Fibroblast of skin of scalp (primary cell): ENCODE results near the gene PGM2. TPM values are rescaled to one million over a fixed set of nuclear protein-coding genes. Genes with fewer than 3 reads are reported as not detected.
"Not testable (repeated sequence)": the region's sequence is repeated elsewhere in the genome, so short reads cannot be mapped to it uniquely, and the experiment has no call there.

Experiments
- DNase-seq: peaks from one replicate; pipeline ENCODE4 v3.0.0-alpha.2; 2013
- polyA plus RNA-seq, 2 experiments: library from polyadenylated mRNA; unstranded; fragments of 120-200 nt; gene quantifications; one replicate each; pipeline ENCODE4 v1.2.1, GENCODE V29; 2013; ENCODE audit not compliant: insufficient read length in 2 of 2

PGM2 gene
- polyA plus RNA-seq (2013, experiment 1 of 2; ENCODE audit: insufficient read length): 14.5 TPM
- 13.9 TPM for polyA plus RNA-seq (2013, experiment 2 of 2; ENCODE audit: insufficient read length)

DNA sequence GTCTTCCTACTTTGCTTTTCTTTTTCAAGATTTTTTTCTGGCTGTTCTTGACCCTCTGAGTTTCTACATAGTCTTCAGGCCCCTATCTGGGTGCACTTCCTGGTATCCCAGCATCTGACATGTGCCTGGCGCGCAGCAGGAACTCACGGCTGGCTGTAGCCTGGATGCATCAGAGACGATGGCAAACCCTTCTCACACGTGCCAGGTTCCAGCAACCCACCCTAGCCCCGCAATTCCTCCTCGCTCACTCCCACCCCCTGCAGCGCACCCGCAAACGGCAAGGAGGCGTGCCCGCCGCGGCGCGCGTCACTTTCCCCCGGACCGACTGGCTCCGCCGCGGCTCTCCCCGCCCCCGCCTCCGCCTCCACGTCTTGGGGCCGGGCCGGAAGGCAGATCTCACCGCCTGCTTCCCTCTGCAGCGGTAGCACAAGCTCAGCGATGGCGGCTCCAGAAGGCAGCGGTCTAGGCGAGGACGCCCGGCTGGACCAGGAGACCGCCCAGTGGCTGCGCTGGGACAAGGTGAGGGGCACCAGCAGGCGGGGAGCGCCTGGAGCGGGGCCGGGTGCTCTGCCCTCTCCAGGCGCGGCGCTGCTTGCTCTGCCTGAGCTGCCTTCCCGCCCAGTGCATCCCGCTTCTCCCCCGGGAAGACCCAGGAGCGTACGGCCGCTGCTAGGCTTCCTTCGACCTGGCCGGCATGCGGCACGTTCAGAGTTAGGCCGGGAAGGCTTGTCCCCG, at the start of gene PGM2:
TSS of gene PGM2 (plus strand) at position 392 of the 735 bp plus-strand sequence. CDS start at position 439, 47 bp downstream.
- DNase-seq: peak; percentile 72

GRCh38 chr4:37779896-37780295, 46.6 kb upstream of the PGM2 start:
- DNase-seq: no peak

DNA sequence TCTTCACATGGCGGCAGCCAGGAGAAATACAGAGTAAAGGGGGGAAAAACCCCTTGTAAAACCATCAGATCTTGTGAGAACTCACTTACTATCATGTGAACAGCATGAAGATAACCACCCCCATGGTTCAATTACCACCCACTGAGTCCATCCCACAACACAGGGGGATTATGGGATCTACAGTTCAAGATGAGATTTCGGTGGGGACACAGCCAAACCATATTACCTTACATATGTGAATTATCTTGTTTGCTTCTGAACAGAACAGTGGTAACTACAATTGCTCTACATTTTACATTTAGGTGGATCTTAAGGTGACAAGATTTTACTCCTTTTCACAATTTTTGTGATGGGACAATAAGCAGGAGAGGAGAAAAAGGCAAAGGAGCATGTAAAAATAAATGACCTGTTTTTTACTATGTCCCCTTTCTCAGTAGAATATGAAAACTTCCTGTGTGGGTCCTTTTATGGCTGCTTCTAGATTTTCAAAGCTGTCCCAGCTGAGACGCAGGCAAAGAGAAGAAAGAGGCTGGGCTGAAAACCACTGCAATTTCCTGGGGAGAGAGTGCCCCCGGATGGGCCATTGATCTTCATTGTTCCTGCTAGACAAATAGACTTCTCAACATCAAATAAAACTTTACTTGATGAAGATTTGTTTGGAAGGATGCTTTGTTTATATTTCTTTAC, 45.9 kb upstream of the PGM2 start:
- DNase-seq: peak; percentile 24

- DNase-seq: no peak
Measured at GRCh38 chr4:37781131-37781455, 45.4 kb upstream of the PGM2 start.

GRCh38 chr4:37786267-37786666, 40.2 kb upstream of the PGM2 start:
- not testable (repeated sequence) for DNase-seq

- not testable (repeated sequence) for DNase-seq
Measured at GRCh38 chr4:37787883-37788460, 38.5 kb upstream of the PGM2 start.

DNA sequence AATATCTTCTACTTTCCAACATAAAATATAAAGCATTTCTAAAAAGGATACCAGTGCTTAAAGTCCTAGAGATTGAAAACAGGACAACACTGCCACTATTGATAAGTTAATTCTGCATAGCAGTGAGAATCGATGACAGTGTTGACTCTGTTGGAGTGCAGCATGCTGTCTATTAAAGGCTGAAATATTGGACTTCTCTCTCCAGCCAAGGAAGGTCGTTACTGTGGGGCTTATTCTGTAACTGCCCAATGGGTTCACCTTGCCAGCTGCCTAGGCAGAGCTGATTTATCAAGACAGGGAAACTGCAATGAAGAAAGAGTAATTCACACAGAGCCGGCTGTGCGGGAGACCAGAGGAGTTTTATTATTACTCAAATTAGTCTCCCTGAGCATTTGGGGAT, 37.7 kb upstream of the PGM2 start:
- no peak for DNase-seq

DNA sequence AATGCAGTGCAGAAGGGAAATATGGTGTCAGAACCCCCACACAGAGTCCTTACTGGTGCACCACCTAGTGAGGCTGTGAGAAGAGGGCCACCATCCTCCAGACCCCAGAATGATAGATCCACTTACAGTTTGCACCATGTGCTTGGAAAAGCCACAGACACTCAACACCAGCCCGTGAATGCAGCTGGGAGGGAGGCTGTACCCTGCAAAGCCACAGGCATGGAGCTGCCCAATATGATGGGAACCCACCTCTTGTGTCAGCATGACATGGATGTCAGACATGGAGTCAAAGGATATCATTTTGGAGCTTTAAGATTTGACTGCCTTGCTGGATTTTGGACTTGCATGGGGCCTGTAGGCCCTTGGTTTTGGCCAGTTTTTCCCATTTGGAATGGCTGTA, 34.2 kb upstream of the PGM2 start:
- DNase-seq: no peak

DNA sequence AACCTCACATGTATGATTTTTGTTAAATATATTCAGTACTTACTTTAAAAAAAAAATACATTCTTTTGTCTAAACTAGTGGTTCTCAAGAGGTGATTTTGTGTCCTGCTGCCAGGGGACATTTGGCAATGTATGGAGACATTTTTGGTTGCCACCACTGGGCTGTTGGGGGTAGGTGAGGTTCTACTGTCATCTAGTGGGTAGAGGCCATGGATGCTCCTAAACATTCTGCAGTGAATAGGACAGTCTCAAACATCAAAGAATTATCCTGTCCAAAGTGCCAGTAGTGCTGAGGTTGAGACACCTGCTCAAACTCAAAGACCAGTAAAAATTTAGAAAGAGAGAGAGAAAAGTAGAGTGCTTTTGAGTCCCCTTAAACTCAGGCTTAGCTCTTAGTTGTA, 32.9 kb upstream of the PGM2 start:
- DNase-seq: peak; percentile 36

- DNase-seq: no peak
Measured at GRCh38 chr4:37794056-37794455, 32.4 kb upstream of the PGM2 start.

- no peak for DNase-seq
Measured at GRCh38 chr4:37795581-37796195, 30.8 kb upstream of the PGM2 start.

- no peak for DNase-seq
Measured at GRCh38 chr4:37797374-37797773, 29.1 kb upstream of the PGM2 start.

DNA sequence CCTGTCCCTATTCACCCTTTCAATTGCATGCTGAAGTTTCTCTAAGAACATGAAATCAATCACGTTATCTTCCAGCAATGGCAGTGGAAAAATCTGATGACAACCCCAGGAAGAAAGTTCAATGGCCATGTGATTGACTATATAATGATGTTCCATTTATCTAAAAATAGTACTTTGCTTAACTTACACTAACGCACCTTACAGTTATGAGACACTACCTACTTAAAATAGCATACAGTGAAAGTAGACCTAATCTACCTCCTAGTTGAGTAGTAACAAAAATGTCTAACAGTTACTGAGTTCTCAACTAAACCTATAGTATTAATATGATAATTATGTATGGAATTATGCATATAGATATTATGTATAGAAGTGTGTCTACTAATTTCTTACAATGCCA, 28.6 kb upstream of the PGM2 start:
- DNase-seq: no peak

- no peak for DNase-seq
Measured at GRCh38 chr4:37798616-37799015, 27.9 kb upstream of the PGM2 start.

GRCh38 chr4:37799941-37800554, 26.4 kb upstream of the PGM2 start:
- DNase-seq: no peak

DNA sequence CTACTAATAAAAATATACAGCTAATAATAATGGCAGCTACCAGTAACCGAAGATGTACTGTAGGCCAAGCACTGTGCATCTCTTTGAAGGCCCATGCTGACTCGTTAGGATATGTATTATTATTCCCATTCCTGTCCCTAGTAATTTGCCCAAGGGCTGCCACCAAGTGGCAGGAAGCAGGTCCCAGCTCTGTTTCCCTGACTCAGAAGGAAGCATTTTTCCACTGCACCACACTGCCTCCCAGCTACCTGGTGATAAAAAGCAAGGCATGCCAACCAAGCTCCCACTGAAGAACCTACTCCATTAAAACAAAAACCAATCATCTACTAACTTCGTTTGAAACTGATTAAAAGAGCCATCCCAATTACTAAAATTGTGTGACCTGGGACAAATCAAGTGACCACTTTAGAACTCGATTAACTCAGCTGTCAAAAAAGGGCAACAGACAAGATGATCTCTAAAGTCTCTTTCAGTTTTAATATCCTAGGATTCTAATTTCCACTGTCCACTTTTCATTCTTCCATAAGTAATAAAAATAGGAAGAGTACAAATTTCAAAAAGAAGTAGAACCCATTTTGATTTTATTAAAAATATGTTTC, 24.3 kb upstream of the PGM2 start:
- peak; percentile 65 for DNase-seq

GRCh38 chr4:37803348-37803973, 23.0 kb upstream of the PGM2 start:
- peak; percentile 56 for DNase-seq

DNA sequence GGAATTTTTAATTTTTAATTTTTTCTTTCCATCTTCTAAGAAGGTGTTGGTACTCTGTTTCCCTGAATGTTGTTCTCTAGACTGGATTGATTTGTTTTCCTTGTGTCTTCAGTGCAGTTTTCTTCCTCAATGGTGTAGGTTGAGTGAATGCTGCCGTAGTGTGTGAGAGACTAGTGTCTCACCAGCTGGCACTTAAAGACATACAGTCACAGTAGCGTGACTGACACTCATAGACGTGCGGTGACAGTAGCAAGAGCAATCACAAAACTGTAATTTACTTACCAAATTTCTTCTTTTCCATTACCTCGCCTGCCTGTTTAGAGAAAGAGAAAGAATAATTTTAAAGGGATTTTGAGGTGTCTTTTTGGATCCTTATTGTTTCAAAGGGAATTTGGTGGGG, 21.4 kb upstream of the PGM2 start:
- DNase-seq: no peak

- peak; percentile 66 for DNase-seq
Measured at GRCh38 chr4:37812713-37813112, 13.8 kb upstream of the PGM2 start.

DNA sequence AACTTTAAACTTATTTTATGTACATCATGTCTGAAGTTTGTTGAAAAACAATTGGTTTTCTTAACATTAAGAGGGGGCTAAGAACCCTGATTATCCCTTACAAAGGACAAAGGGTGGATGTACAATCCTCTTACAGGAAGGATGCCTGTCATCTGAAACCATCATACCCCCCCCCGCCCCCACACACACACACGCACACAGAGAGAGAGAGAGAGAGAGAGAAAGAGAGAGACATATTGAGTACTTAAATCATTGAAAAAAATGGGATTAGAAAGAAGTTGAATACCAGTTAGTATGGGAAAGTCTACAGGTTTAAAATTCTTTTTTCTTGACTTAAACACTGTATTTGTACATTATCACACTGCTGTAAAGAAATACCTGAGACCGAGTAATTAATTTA, 10.9 kb upstream of the PGM2 start:
- no peak for DNase-seq

- no peak for DNase-seq
Measured at GRCh38 chr4:37816006-37816405, 10.5 kb upstream of the PGM2 start.

DNA sequence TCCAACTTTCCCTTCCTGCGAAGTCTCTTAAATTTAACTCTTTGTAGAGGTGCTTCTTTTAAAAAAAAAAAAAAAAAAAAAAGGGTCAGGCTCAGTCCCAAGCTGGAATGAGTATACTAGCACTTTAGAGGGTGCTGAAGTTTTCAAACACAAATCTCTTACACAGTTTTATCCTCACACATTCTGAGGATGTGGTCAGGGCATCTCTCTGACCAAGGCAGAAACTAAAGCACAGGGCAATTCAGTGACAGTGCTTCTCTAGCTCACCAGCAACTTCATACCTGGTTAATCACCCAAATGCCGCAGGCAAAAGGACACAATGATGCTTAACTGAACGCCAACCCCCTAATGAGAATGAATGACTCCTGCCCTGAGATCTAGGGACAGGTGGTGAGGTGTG, 9.8 kb upstream of the PGM2 start:
- no peak for DNase-seq
